Fibroblast of lung (primary cell): Measurements from ENCODE around the gene CBFB.

Experiments used
- EZH2 ChIP-seq: IDR thresholded peaks from 2 replicates; pipeline ENCODE4 v1.5.1; 2012; ENCODE audit warnings: low read length, control low read depth, mild to moderate bottlenecking; ENCODE audit errors: missing control alignments
- TF ChIP-seq, protein P1 (sequence below), 2 donors: IDR thresholded peaks in 1 of 2; conservative IDR thresholded peaks in 1 of 2; 1 replicate in 1 of 2; 2 replicates in 1 of 2; pipeline ENCODE4 v1.5.1; 2011 to 2012; ENCODE audit warnings: low read length in 2 of 2, control low read depth in 1 of 2, inconsistent platforms in 1 of 2, low read depth in 1 of 2, mild to moderate bottlenecking in 1 of 2

DNA sequence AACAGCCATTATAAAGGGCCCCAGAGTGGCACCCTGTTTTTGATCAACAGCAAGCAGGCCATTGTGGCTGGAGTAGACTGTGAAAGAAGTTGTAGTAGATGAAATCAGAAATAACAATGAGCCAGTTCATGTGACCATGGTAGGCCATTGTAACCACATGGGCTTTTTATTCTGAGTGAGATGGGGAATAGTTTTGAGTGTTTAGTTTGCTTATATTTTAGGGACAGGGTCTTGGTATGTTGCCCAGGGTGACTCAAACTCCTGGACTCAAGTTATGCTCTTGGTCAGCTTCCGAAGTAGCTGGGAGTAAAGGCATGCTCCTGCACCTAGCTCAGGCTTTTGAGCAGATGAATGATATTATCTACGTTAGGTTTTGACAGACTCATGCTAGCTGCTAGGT lies 12.0 kb downstream of the CBFB start:
- TF ChIP-seq, protein P1, sequence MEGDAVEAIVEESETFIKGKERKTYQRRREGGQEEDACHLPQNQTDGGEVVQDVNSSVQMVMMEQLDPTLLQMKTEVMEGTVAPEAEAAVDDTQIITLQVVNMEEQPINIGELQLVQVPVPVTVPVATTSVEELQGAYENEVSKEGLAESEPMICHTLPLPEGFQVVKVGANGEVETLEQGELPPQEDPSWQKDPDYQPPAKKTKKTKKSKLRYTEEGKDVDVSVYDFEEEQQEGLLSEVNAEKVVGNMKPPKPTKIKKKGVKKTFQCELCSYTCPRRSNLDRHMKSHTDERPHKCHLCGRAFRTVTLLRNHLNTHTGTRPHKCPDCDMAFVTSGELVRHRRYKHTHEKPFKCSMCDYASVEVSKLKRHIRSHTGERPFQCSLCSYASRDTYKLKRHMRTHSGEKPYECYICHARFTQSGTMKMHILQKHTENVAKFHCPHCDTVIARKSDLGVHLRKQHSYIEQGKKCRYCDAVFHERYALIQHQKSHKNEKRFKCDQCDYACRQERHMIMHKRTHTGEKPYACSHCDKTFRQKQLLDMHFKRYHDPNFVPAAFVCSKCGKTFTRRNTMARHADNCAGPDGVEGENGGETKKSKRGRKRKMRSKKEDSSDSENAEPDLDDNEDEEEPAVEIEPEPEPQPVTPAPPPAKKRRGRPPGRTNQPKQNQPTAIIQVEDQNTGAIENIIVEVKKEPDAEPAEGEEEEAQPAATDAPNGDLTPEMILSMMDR (conservative IDR thresholded peaks at IDR 0.05 in 1 of 2, IDR thresholded peaks at IDR 0.05 in 1 of 2; ENCODE audit: low read depth in 1 of 2, low read length in 2 of 2) = no peak
- TF ChIP-seq EZH2 = no peak
